Stimulated activated naive B cell treated with anti-CD40 and anti-IgM and Interleukin-4, amounts not matched to agents 10 μg/mL and 1 μg/mL and 100 μg/mL, for 72 hours (primary cell): Measurements from ENCODE around the gene ACADL.
A peak's percentile ranks its signal among the peaks of the same experiment; 100 is the strongest.

Experiments used
- ATAC-seq, 2 donors: fragments of 150-1000 bp; cut with Tn5 transposase; replicated peaks; 2 replicates each; pipeline ENCODE4 v1.10.0; 2021; ENCODE audit warnings: moderate library complexity in 1 of 2
- DNase-seq: peaks from one replicate; pipeline ENCODE4 v3.0.0; 2021
- H3K27ac Mint-ChIP-seq: one replicate; pipeline ENCODE4 v1.8.0; 2022; ENCODE audit warnings: mild to moderate bottlenecking, mixed read lengths
- H3K27me3 Mint-ChIP-seq, 2 donors: one replicate each; pipeline ENCODE4 v1.8.0; 2022; ENCODE audit warnings: mixed read lengths in 2 of 2
- H3K36me3 Mint-ChIP-seq, 2 donors: one replicate each; pipeline ENCODE4 v1.8.0; 2022; ENCODE audit warnings: mixed read lengths in 2 of 2, mild to moderate bottlenecking in 1 of 2
- H3K4me1 Mint-ChIP-seq, 2 donors: one replicate each; pipeline ENCODE4 v1.8.0; 2022; ENCODE audit warnings: mixed read lengths in 2 of 2, mild to moderate bottlenecking in 1 of 2
- H3K4me3 Mint-ChIP-seq, 2 donors: one replicate each; pipeline ENCODE4 v1.8.0; 2022; ENCODE audit warnings: mild to moderate bottlenecking in 2 of 2, mixed read lengths in 2 of 2, moderate library complexity in 1 of 2
- H3K9me3 Mint-ChIP-seq, 2 donors: one replicate each; pipeline ENCODE4 v1.8.0; 2022; ENCODE audit warnings: mixed read lengths in 2 of 2, mild to moderate bottlenecking in 1 of 2

The ACADL gene

DNA sequence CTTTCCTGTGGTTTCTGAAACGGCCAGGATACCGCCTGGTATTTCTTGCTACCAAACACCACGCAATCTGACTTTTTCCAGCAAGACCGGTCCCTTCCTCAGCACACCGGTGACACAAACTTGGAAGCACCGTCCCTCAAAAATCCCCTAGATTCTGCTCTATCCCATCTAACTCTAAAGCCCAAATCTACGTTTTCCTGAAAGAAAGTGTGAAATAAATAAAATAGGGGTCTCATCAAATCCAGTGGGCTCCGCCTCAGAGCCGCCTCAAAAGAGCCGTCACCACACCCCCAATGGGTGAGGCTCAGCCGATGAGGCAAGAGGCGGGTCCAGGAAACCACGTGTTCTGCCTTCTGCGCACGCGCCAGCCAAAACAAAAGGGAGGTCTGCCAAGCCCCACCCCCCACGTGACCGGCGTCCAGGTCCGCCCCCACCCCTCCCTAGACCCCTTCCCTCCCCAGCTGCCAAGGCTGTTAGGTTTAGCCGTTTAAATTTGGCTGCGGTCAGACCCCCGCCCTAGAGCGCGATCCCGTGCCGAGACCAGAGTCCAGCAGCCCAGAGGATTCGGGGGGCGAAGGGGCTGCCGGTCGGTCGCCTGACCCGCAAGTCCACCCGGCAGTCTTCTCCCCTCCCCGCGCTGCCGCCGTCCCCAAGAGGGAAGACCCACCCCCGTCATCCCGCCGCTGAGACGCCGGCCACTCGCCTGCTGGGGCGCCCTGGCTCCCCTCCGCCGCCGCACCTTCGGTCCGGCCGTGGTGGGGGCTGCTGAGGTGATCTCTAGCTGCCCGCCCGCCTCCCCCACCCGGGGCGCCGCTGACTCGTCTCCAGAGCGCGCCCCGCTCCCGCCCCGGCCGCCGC lies 54.6 kb downstream of the ACADL start:
- DNase-seq (peak; percentile 93), ATAC-seq (peak; percentile 83)
- Mint-ChIP-seq H3K27me3 (no peaks in the 10 kb centered on the region), H3K36me3 (no peaks in the 10 kb centered on the region), H3K4me1 (peaks cover 6 to 17% of the 10 kb centered on the region in 2 donors), H3K4me3 (peak overlapping the region; percentile 98), H3K27ac (peak overlapping the region; percentile 98), H3K9me3 (no peaks in the 10 kb centered on the region)

DNA sequence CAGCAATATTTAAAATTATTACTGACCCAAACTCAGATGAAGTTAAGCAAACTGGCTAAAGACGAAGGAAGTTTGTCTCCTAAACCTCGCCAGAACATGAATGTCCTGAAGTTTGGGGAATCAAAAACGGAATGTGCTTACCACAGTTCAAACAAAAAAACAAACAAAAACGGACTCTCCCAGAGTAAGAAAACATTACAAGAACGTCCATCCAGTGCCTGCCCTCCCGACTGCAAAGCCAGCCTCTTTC lies 55.1 kb downstream of the ACADL start:
- DNase-seq (no peak), ATAC-seq (no peak)
- H3K27ac Mint-ChIP-seq, result peak overlapping the region; percentile 98
- no peaks in the 10 kb centered on the region for H3K9me3 Mint-ChIP-seq
- no peaks in the 10 kb centered on the region for H3K27me3 Mint-ChIP-seq
- H3K36me3 Mint-ChIP-seq, result no peaks in the 10 kb centered on the region
- peak overlapping the region; percentile 98 for H3K4me3 Mint-ChIP-seq
- H3K4me1 Mint-ChIP-seq, result peaks cover 6 to 17% of the 10 kb centered on the region in 2 donors

DNA sequence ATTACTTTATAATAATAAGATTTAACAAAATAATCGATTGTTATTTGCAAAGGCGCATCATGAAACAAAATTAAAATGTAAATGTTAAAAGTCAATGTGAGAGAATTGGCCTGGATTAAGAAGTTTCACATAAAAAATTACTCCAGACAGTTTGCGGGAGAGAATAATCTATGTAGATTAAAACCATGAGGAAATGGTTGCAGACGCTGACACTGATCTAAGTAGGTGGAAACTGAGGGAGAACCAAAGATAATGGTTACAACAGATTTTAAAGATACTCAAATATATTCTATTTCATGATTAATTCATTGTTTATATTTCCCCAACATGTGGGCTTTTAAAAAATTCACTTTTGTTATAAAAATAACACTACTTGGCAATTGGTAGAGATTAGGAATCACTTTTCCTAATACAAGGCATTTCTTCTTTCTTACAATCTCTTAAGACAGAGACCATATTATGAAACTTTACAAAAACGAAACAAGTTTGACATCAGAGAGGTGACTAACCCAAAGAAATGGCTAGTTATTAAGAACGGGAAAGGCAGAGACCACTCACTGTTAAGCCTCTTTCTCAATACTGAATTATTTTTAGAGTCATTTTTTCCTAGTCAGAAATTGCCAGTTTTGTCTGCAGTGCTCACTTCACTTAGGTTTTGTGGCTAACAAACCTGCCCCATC lies 55.6 kb downstream of the ACADL start:
- no peak for DNase-seq
- Mint-ChIP-seq H3K36me3 (no peaks in the 10 kb centered on the region), H3K27me3 (no peaks in the 10 kb centered on the region), H3K4me1 (peaks cover 6 to 17% of the 10 kb centered on the region in 2 donors), H3K4me3 (peak overlapping the region; percentile 98), H3K9me3 (no peaks in the 10 kb centered on the region), H3K27ac (peak overlapping the region; percentile 98)
- ATAC-seq, result peak; percentile 6 to 37

DNA sequence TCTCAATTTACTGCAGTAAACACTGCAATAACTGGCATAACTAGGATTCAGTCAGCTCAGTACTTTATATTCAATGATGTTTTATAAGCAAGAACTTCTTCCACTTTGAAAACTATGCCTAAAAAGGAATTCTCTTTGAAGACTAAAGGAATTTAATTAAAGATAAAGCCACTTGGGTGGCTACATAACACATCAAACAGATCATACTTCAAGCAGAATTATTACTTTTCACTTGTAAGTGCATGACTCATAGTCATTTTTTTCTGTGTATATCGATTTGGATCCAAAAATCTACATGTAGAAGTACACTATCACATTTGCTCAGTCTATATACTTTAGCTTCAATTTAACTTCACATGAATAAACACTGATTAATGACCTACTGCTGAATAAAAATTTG lies 58.0 kb downstream of the ACADL start:
- no peak overlapping the region for H3K27ac Mint-ChIP-seq
- ATAC-seq, result no peak
- DNase-seq, result no peak
- H3K4me1 Mint-ChIP-seq, result peaks cover 15 to 29% of the 10 kb centered on the region in 2 donors
- no peaks in the 10 kb centered on the region for H3K9me3 Mint-ChIP-seq
- H3K36me3 Mint-ChIP-seq, result peaks cover 0 to 3% of the 10 kb centered on the region in 2 donors
- no peak overlapping the region for H3K4me3 Mint-ChIP-seq
- no peaks in the 10 kb centered on the region for H3K27me3 Mint-ChIP-seq

DNA sequence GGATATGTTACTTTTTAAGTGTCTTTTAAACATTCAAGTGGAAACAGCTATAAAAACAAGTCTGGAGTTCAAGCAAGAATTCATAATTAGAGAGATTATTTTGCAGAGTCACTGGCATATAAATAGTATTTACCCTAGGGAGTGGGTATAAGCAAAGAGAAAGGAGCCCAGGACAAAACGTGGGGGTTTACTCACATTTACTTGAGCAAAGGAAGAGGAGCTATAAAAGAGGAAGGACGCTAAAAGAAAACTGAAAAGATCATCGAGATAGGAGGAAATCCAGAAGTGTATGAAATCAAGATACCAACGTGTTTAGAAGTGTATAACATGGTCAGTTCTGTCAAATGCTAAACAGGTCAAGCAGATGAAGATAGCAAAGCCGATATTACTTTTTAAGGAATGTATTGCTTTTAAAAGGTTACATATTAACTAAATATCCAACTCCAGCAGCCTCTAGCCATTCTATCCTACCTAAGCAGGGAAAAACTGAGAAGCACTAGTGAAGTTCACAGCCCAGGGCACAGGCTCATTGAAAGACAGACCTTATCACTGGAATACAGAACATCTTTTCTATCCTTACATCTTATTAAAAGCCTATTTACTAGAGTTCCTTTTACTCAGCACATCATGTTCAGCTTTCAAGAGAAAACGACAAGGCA lies 62.7 kb downstream of the ACADL start:
- no peak for DNase-seq
- peak; percentile 52 to 56 for ATAC-seq
- no peaks in the 10 kb centered on the region for H3K27me3 Mint-ChIP-seq
- H3K9me3 Mint-ChIP-seq, result no peaks in the 10 kb centered on the region
- no peak overlapping the region for H3K27ac Mint-ChIP-seq
- H3K4me3 Mint-ChIP-seq, result peak overlapping the region; percentile 39 to 68
- peaks cover 12 to 19% of the 10 kb centered on the region in 2 donors for H3K4me1 Mint-ChIP-seq
- H3K36me3 Mint-ChIP-seq, result peaks cover 0 to 3% of the 10 kb centered on the region in 2 donors

DNA sequence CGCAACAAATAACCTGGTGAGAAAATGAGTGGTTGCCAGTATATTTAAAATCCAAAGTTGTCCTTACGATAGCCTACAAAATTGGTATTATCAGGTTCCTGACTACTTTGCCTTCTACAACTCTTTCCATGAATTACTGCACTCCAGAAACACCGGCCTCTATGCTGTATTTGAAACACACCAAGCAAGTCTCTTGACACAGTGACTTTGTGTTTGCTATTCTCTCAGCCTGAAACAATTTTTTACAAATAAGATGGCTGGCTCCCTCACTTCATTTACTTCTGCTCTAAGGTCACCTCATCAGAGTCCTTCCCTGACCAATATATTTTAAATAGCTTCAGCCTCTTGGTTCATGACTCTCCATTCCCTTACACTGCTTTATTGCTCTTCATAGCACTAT lies 66.2 kb downstream of the ACADL start:
- H3K27me3 Mint-ChIP-seq, result no peaks in the 10 kb centered on the region
- H3K27ac Mint-ChIP-seq, result no peak overlapping the region
- ATAC-seq, result no peak
- peaks cover 7 to 8% of the 10 kb centered on the region in 2 donors for H3K36me3 Mint-ChIP-seq
- H3K4me1 Mint-ChIP-seq, result peaks cover 12 to 25% of the 10 kb centered on the region in 2 donors
- no peak for DNase-seq
- no peaks in the 10 kb centered on the region for H3K9me3 Mint-ChIP-seq
- no peak overlapping the region for H3K4me3 Mint-ChIP-seq

DNA sequence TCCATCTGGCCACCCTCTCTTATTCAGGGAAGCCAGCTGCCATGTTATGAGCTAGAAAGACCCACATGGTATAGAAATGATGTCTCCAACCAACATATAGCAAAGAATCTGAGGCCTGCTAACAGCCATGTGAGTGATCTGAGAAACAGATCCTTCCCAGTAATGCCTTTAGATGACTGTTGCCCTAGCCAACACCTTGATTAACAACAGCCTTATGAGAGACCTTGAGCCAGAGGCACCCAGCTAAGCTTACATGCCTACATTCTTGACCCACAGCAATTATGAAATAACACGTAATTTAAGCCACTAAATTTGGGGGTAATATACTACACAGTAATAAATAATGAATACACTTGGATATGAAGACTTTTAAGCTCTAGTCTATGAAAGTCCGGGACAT lies 67.0 kb downstream of the ACADL start:
- Mint-ChIP-seq H3K4me3 (no peak overlapping the region), H3K36me3 (peaks cover 10 to 13% of the 10 kb centered on the region in 2 donors), H3K27me3 (no peaks in the 10 kb centered on the region), H3K9me3 (no peaks in the 10 kb centered on the region), H3K27ac (no peak overlapping the region), H3K4me1 (peaks cover 10 to 22% of the 10 kb centered on the region in 2 donors)
- no peak for ATAC-seq
- no peak for DNase-seq

DNA sequence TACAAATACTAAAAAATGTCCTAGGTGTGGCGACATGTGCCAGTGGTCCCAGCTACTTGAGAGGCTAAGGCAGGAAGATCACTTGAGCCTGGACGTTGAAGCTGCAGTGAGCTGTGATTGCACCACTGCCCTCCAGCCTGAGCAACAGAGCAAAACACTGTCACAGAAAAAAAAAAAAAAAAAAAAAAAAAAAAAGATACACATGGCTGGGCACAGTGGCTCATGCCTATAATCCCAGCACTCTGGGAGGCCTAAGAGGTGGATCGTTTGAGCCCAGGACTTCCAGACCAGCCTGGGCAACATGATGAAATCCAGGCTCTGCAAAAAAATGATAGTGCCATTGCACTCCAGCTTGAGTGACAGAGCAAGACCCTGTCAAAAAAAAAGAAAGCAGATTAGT lies 67.7 kb downstream of the ACADL start:
- Mint-ChIP-seq H3K36me3 (peaks cover 10% of the 10 kb centered on the region in 2 donors), H3K4me1 (peaks cover 5 to 15% of the 10 kb centered on the region in 2 donors), H3K27me3 (no peaks in the 10 kb centered on the region)

DNA sequence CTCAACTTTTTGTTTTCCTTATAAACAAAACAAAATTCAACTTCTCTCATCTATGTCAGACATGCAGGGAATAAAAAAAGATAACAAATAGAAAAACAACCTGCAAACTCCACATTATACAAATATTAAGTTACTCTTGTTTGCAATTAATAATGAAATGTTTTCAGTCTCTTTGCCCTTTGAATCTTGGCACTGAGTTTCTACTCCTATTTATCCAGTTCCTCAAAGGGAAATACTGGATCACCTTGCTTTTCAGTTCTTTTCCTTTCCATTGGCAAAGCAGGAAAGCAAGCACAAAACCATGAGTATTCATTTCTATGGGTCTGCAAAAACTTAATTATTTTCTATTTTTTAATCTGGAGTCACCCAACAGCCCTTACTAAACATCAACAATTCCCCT lies 77.6 kb downstream of the ACADL start:
- ATAC-seq (no peak), DNase-seq (no peak)
- no peaks in the 10 kb centered on the region for H3K4me1 Mint-ChIP-seq
- H3K9me3 Mint-ChIP-seq, result peaks cover 6% of the 10 kb centered on the region in 2 donors
- no peak overlapping the region for H3K4me3 Mint-ChIP-seq
- no peak overlapping the region for H3K27ac Mint-ChIP-seq
- no peaks in the 10 kb centered on the region for H3K27me3 Mint-ChIP-seq
- H3K36me3 Mint-ChIP-seq, result peaks cover 20 to 36% of the 10 kb centered on the region in 2 donors

More for the DNA sequence above, 67.7 kb downstream of the ACADL start:
- Mint-ChIP-seq H3K9me3 (no peaks in the 10 kb centered on the region), H3K27ac (no peak overlapping the region), H3K4me3 (no peak overlapping the region)
- ATAC-seq (no peak), DNase-seq (no peak)
